HCT116 (cell line): Measurements from ENCODE around the gene ZEB1. TPM values are rescaled to one million over a fixed set of nuclear protein-coding genes. Genes with fewer than 3 reads are reported as not detected.

Experiments used
- ATAC-seq: fragments of 200-7000 bp; cut with Tn5 transposase; 2 replicates; pipeline ENCODE4 v1.9.1; 2020; ENCODE audit warnings: mild to moderate bottlenecking, moderate library complexity
- BruUV-seq: library from RNA; stranded (reverse); fragments of 400-500 nt; replicated peaks from 2 replicates; lab custom pipeline; 2021; lab: Mats Ljungman, UMichigan
- CTCF ChIA-PET: fragments of 300-600 bp; sonication (Branson Sonifier 250); formaldehyde crosslinking; loops from one replicate; lab custom pipeline; 2021; ENCODE audit warnings: antibody characterized with exemption; lab: Charles Lee
- POLR2A ChIA-PET: fragments of 300-600, 350-600 bp; sonication (Branson Sonifier 250); formaldehyde crosslinking; loops from one replicate; lab custom pipeline; 2021; ENCODE audit warnings: antibody characterized with exemption; lab: Charles Lee
- RAD21 ChIA-PET, 2 experiments: fragments of 300-600 bp; sonication (Branson Sonifier 250); formaldehyde crosslinking; loops; one replicate each; lab custom pipeline; 2023; ENCODE audit warnings: low total read pairs in 2 of 2; ENCODE audit not compliant: uncharacterized antibody in 2 of 2, unreplicated experiment in 2 of 2, low non-redundant PET in 1 of 2; lab: Charles Lee
- DNase-seq: peaks from one replicate; pipeline ENCODE4 v3.0.0-alpha.2; 2010; ENCODE audit warnings: low read depth, low spot score
- H2AFZ ChIP-seq: fragments of 200-600 bp; shearing (Covaris generic), sonication (generic); 2 replicates; pipeline ENCODE4 v1.6.1; 2017; ENCODE audit warnings: low read depth, mixed run types, mixed read lengths, antibody characterized with exemption, low read length; ENCODE audit not compliant: poor library complexity, severe bottlenecking
- H3K27ac ChIP-seq: 2 replicates; pipeline ENCODE4 v1.5.1; 2012; ENCODE audit warnings: low read depth, low read length
- H3K27me3 ChIP-seq: fragments of 200-600 bp; sonication (generic); 2 replicates; pipeline ENCODE4 v1.6.1; 2016; ENCODE audit warnings: mixed run types, low read length, mixed read lengths; ENCODE audit not compliant: insufficient read depth
- H3K36me3 ChIP-seq, 2 experiments: fragments of 200-500 bp in 1 of 2; fragments of 200-600 bp in 1 of 2; sonication (Bioruptor generic) in 1 of 2; sonication (generic) in 1 of 2; 2 replicates each; pipeline versions ENCODE4 v1.5.1 to v1.6.1; 2014 to 2016; ENCODE audit warnings: low read length in 2 of 2, inconsistent platforms in 1 of 2, mixed read lengths in 1 of 2, mixed run types in 1 of 2; ENCODE audit not compliant: insufficient read depth in 2 of 2, control insufficient read depth in 1 of 2
- H3K4me1 ChIP-seq, 2 experiments: fragments of 200-600 bp in 1 of 2; sonication (generic) in 1 of 2; 2 replicates each; pipeline versions ENCODE4 v1.5.1 to v1.6.1; 2012 to 2017; ENCODE audit warnings: low read length in 2 of 2, inconsistent platforms in 1 of 2, mild to moderate bottlenecking in 1 of 2, mixed read lengths in 1 of 2, mixed run types in 1 of 2, moderate library complexity in 1 of 2; ENCODE audit not compliant: insufficient read depth in 2 of 2, control insufficient read depth in 1 of 2
- H3K4me2 ChIP-seq: fragments of 200-600 bp; sonication (generic); 2 replicates; pipeline ENCODE4 v1.6.1; 2017; ENCODE audit warnings: mixed run types, low read length, mixed read lengths
- H3K4me3 ChIP-seq, 2 experiments: fragments of 200-600 bp in 1 of 2; sonication (generic) in 1 of 2; replicated peaks in 1 of 2; 2 replicates each; pipeline ENCODE4 v1.5.1; 2011 to 2016; ENCODE audit warnings: low read length in 2 of 2, control low read depth in 1 of 2, low read depth in 1 of 2, mild to moderate bottlenecking in 1 of 2, mixed read lengths in 1 of 2, mixed run types in 1 of 2
- H3K79me2 ChIP-seq: fragments of 200-600 bp; sonication (generic); 2 replicates; pipeline ENCODE4 v1.6.1; 2017; ENCODE audit warnings: mild to moderate bottlenecking, mixed run types, low read length, moderate library complexity, mixed read lengths; ENCODE audit not compliant: insufficient read depth
- H3K9ac ChIP-seq: fragments of 200-600 bp; sonication (generic); 2 replicates; pipeline ENCODE4 v1.6.1; 2016; ENCODE audit warnings: low read length, mixed read lengths
- H3K9me2 ChIP-seq: fragments of 200-600 bp; sonication (generic), shearing (Covaris generic); 2 replicates; pipeline ENCODE4 v1.6.1; 2017; ENCODE audit warnings: mixed run types, mild to moderate bottlenecking, moderate library complexity; ENCODE audit not compliant: insufficient read depth
- H3K9me3 ChIP-seq, 2 experiments: fragments of 200-500 bp in 1 of 2; fragments of 200-600 bp in 1 of 2; sonication (Bioruptor generic) in 1 of 2; sonication (generic) in 1 of 2; 2 replicates each; pipeline ENCODE4 v1.6.1; 2014 to 2017; ENCODE audit warnings: low read length in 2 of 2, mixed read lengths in 2 of 2, inconsistent platforms in 1 of 2, low read depth in 1 of 2, mild to moderate bottlenecking in 1 of 2, mixed run types in 1 of 2, moderate library complexity in 1 of 2; ENCODE audit not compliant: control insufficient read depth in 1 of 2, insufficient read depth in 1 of 2
- H4K20me1 ChIP-seq: fragments of 200-600 bp; sonication (generic), shearing (Covaris generic); 2 replicates; pipeline ENCODE4 v1.6.1; 2017; ENCODE audit warnings: mixed run types, mild to moderate bottlenecking, moderate library complexity; ENCODE audit not compliant: insufficient read depth
- ATF3 ChIP-seq: IDR thresholded peaks from 2 replicates; pipeline ENCODE4 v1.6.1; 2012
- EGR1 ChIP-seq: IDR thresholded peaks from 2 replicates; pipeline ENCODE4 v1.6.1; 2012; ENCODE audit warnings: low read depth
- POLR2AphosphoS5 ChIP-seq: IDR thresholded peaks from 2 replicates; pipeline ENCODE4 v1.6.1; 2011; ENCODE audit warnings: mild to moderate bottlenecking, low read depth, low read length, moderate library complexity
- SRF ChIP-seq: IDR thresholded peaks from 2 replicates; pipeline ENCODE4 v1.6.1; 2012; ENCODE audit warnings: low read depth
- intact Hi-C: fragments of 100-400 bp; cut with micrococcal nuclease; formaldehyde crosslinking; loops from 2 replicates; pipeline ENCODE4 v1.10.0; 2022
- total RNA-seq: library from RNA; stranded (reverse); gene quantifications from one replicate; pipeline ENCODE4 v1.2.1, GENCODE V29; 2021; ENCODE audit not compliant: unreplicated experiment
- TF ChIP-seq, protein P1 (sequence below): IDR thresholded peaks from 2 replicates; pipeline ENCODE4 v1.6.1; 2012; ENCODE audit warnings: low read depth

The ZEB1 gene
- total RNA-seq, 1 experiment from 2014 or later = 3.4 TPM

DNA sequence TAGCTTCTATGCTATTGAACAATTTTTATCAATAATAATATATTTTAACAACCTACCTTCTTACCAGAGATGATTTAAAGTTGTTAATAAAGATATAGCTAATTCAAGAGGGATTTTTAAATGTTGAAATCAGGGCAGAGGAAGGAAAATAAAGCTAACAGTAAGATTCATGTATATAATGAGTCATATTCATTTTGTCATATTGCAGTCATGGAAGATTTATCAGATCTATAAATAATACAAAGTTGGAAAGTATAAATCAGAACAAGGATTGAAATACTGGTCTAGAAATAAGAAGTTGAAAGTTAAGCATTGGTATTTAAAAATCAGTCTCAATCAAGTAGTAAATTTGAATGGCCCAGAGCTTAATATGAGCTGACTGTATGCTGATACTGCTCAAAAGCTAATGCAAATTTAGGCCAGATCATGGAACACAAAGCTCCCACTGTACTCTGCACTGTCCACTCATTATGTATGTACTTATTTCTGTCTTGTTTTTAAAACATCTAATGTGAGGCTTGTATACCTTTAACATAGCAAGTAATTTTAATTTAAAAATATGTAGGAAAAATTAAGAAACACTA, 196.9 kb downstream of the ZEB1 start:
- Histone ChIP-seq H3K4me3 (no peak overlapping the region), H3K9ac (no peak overlapping the region), H4K20me1 (no peaks in the 10 kb centered on the region), H3K27me3 (no peaks in the 10 kb centered on the region), H3K9me3 (no peaks in the 10 kb centered on the region), H3K36me3 (no peaks in the 10 kb centered on the region), H3K79me2 (no peaks in the 10 kb centered on the region), H3K27ac (no peak overlapping the region), H3K9me2 (no peaks in the 10 kb centered on the region), H3K4me1 (no peaks in the 10 kb centered on the region), H2AFZ (no peak overlapping the region), H3K4me2 (no peak overlapping the region)
- DNase-seq (no peak), ATAC-seq (no peak)
- intact Hi-C loops = no loop called here
- CTCF ChIA-PET = no interaction called here
- no TSS peak for BruUV-seq
- POLR2A ChIA-PET = no interaction called here
- no peak for TF ChIP-seq EGR1
- RAD21 ChIA-PET = no interaction called here

GRCh38 chr10:31520986-31521831, 202.2 kb downstream of the ZEB1 start:
- no peak for ATAC-seq
- POLR2A ChIA-PET = no interaction called here
- no TSS peak for BruUV-seq

More at GRCh38 chr10:31520986-31521831, 202.2 kb downstream of the ZEB1 start:
- Histone ChIP-seq H3K27ac (no peak overlapping the region), H3K36me3 (no peaks in the 10 kb centered on the region), H2AFZ (no peak overlapping the region), H3K9me3 (no peaks in the 10 kb centered on the region), H3K27me3 (no peaks in the 10 kb centered on the region), H3K4me1 (no peaks in the 10 kb centered on the region), H3K4me3 (no peak overlapping the region), H3K9ac (no peak overlapping the region), H3K9me2 (no peaks in the 10 kb centered on the region), H3K4me2 (no peak overlapping the region), H4K20me1 (no peaks in the 10 kb centered on the region), H3K79me2 (no peaks in the 10 kb centered on the region)
- TF ChIP-seq, protein P1, sequence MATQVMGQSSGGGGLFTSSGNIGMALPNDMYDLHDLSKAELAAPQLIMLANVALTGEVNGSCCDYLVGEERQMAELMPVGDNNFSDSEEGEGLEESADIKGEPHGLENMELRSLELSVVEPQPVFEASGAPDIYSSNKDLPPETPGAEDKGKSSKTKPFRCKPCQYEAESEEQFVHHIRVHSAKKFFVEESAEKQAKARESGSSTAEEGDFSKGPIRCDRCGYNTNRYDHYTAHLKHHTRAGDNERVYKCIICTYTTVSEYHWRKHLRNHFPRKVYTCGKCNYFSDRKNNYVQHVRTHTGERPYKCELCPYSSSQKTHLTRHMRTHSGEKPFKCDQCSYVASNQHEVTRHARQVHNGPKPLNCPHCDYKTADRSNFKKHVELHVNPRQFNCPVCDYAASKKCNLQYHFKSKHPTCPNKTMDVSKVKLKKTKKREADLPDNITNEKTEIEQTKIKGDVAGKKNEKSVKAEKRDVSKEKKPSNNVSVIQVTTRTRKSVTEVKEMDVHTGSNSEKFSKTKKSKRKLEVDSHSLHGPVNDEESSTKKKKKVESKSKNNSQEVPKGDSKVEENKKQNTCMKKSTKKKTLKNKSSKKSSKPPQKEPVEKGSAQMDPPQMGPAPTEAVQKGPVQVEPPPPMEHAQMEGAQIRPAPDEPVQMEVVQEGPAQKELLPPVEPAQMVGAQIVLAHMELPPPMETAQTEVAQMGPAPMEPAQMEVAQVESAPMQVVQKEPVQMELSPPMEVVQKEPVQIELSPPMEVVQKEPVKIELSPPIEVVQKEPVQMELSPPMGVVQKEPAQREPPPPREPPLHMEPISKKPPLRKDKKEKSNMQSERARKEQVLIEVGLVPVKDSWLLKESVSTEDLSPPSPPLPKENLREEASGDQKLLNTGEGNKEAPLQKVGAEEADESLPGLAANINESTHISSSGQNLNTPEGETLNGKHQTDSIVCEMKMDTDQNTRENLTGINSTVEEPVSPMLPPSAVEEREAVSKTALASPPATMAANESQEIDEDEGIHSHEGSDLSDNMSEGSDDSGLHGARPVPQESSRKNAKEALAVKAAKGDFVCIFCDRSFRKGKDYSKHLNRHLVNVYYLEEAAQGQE = no peak
- TF ChIP-seq ATF3 = no peak
- TF ChIP-seq SRF = no peak
- TF ChIP-seq POLR2AphosphoS5 = no peak
- RAD21 ChIA-PET = no interaction called here
- CTCF ChIA-PET = no interaction called here
- DNase-seq = no peak
- intact Hi-C loops = no loop called here
